MM.1S (cell line): ENCODE results near the gene SMOC2.

Experiments used
- DNase-seq: peaks from one replicate; pipeline ENCODE4 v3.0.0-alpha.2; 2015
- H2AFZ ChIP-seq: fragments of 300-600 bp; sonication (generic); 2 replicates; pipeline ENCODE4 v1.6.0; 2016; ENCODE audit warnings: antibody characterized with exemption, low read length
- H3F3A ChIP-seq: fragments of 300-600 bp; sonication (generic); 2 replicates; pipeline ENCODE4 v1.6.1; 2016; ENCODE audit warnings: mild to moderate bottlenecking, antibody characterized with exemption, low read length, moderate library complexity, mixed read lengths; ENCODE audit not compliant: insufficient read depth
- H3K27ac ChIP-seq: fragments of 300-600 bp; sonication (generic); 2 replicates; pipeline ENCODE4 v1.5.1; 2016; ENCODE audit warnings: mild to moderate bottlenecking, low read length
- H3K27me3 ChIP-seq: fragments of 300-600 bp; sonication (generic); replicated peaks from 2 replicates; pipeline ENCODE4 v1.6.0; 2016; ENCODE audit warnings: low read length; ENCODE audit not compliant: insufficient read depth
- H3K36me3 ChIP-seq: fragments of 300-600 bp; sonication (generic); replicated peaks from 2 replicates; pipeline ENCODE4 v1.6.1; 2016; ENCODE audit warnings: mild to moderate bottlenecking, low read length, mixed read lengths; ENCODE audit not compliant: insufficient read depth
- H3K4me1 ChIP-seq: fragments of 300-600 bp; sonication (generic); 2 replicates; pipeline ENCODE4 v1.6.1; 2016; ENCODE audit warnings: low read length, mixed read lengths
- H3K4me2 ChIP-seq: fragments of 300-600 bp; sonication (generic); 2 replicates; pipeline ENCODE4 v1.6.0; 2016; ENCODE audit warnings: low read depth, low read length
- H3K4me3 ChIP-seq: fragments of 300-600 bp; sonication (generic); 2 replicates; pipeline ENCODE4 v1.5.1; 2016; ENCODE audit warnings: low read length, mixed read lengths
- H3K79me2 ChIP-seq: fragments of 300-600 bp; sonication (generic); 2 replicates; pipeline ENCODE4 v1.6.1; 2016; ENCODE audit warnings: mixed run types, low read length, mixed read lengths
- H3K9ac ChIP-seq: fragments of 300-600 bp; sonication (generic); 2 replicates; pipeline ENCODE4 v1.6.1; 2016; ENCODE audit warnings: low read length, mixed read lengths
- H3K9me2 ChIP-seq: fragments of 300-600 bp; sonication (generic); replicated peaks from 2 replicates; pipeline ENCODE4 v1.6.1; 2016; ENCODE audit warnings: mild to moderate bottlenecking, low read length, mixed read lengths; ENCODE audit not compliant: insufficient read depth
- H3K9me3 ChIP-seq: fragments of 300-600 bp; sonication (generic); replicated peaks from 2 replicates; pipeline ENCODE4 v1.6.1; 2016; ENCODE audit warnings: mild to moderate bottlenecking, low read length, mixed read lengths; ENCODE audit not compliant: insufficient read depth
- H4K20me1 ChIP-seq: fragments of 300-600 bp; sonication (generic); 2 replicates; pipeline ENCODE4 v1.6.1; 2016; ENCODE audit warnings: mild to moderate bottlenecking, low read length, moderate library complexity, mixed read lengths; ENCODE audit not compliant: insufficient read depth
- EZH2 ChIP-seq: fragments of 300-600 bp; sonication (generic); optimal IDR thresholded peaks from 2 replicates; pipeline ENCODE3; 2017; ENCODE audit warnings: low read depth, mild to moderate bottlenecking, antibody characterized with exemption, low read length, mixed read lengths
- EZH2phosphoT487 ChIP-seq: fragments of 300-600 bp; sonication (generic); IDR thresholded peaks from 2 replicates; pipeline ENCODE4 v1.6.1; 2018; ENCODE audit warnings: antibody characterized with exemption, low read length
- TF ChIP-seq, protein P1 (sequence below): fragments of 300-600 bp; sonication (generic); IDR thresholded peaks from 2 replicates; pipeline ENCODE4 v1.5.1; 2016; ENCODE audit warnings: antibody characterized with exemption, low read length, mixed read lengths

SMOC2 gene

GRCh38 chr6:168598251-168599117 lies 157.5 kb downstream of the SMOC2 start:
- Histone ChIP-seq H3K4me1 (no peaks in the 10 kb centered on the region), H3K36me3 (no peaks in the 10 kb centered on the region), H3K9me3 (no peaks in the 10 kb centered on the region), H4K20me1 (no peaks in the 10 kb centered on the region), H3K9me2 (no peaks in the 10 kb centered on the region), H3K27me3 (no peaks in the 10 kb centered on the region), H2AFZ (no peak overlapping the region), H3K4me3 (no peak overlapping the region), H3K27ac (no peak overlapping the region), H3K9ac (no peak overlapping the region), H3K79me2 (no peaks in the 10 kb centered on the region), H3K4me2 (no peak overlapping the region), H3F3A (no peaks in the 10 kb centered on the region)
- TF ChIP-seq EZH2 (no peak), EZH2phosphoT487 (no peak)
- TF ChIP-seq, protein P1, sequence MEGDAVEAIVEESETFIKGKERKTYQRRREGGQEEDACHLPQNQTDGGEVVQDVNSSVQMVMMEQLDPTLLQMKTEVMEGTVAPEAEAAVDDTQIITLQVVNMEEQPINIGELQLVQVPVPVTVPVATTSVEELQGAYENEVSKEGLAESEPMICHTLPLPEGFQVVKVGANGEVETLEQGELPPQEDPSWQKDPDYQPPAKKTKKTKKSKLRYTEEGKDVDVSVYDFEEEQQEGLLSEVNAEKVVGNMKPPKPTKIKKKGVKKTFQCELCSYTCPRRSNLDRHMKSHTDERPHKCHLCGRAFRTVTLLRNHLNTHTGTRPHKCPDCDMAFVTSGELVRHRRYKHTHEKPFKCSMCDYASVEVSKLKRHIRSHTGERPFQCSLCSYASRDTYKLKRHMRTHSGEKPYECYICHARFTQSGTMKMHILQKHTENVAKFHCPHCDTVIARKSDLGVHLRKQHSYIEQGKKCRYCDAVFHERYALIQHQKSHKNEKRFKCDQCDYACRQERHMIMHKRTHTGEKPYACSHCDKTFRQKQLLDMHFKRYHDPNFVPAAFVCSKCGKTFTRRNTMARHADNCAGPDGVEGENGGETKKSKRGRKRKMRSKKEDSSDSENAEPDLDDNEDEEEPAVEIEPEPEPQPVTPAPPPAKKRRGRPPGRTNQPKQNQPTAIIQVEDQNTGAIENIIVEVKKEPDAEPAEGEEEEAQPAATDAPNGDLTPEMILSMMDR: no peak
- no peak for DNase-seq

DNA sequence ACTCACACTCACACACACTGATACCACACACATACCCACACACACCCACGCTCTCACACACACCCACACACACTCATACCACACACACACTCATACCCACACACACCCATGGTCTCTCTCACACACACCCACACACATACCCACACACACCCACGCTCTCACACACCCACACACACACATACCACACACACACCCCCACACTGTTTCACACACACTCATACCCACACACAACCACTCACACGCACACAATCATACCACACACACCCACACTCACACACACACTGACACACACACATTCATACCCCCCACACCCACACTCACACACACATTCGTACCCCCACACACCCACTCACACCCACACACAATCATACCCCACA lies 158.1 kb downstream of the SMOC2 start:
- no peak overlapping the region for H3K4me2 ChIP-seq
- no peaks in the 10 kb centered on the region for H3K9me3 ChIP-seq
- H3K27me3 ChIP-seq: no peaks in the 10 kb centered on the region
- no peak overlapping the region for H3K4me3 ChIP-seq
- no peaks in the 10 kb centered on the region for H3K36me3 ChIP-seq
- H3F3A ChIP-seq: no peaks in the 10 kb centered on the region
- no peaks in the 10 kb centered on the region for H4K20me1 ChIP-seq
- no peak overlapping the region for H2AFZ ChIP-seq
- no peaks in the 10 kb centered on the region for H3K4me1 ChIP-seq
- H3K9ac ChIP-seq: no peak overlapping the region
- no peak overlapping the region for H3K27ac ChIP-seq
- no peak for TF ChIP-seq EZH2phosphoT487
- TF ChIP-seq EZH2: no peak
- TF ChIP-seq, protein P1: no peak
- no peaks in the 10 kb centered on the region for H3K9me2 ChIP-seq
- H3K79me2 ChIP-seq: no peaks in the 10 kb centered on the region
- DNase-seq: no peak

- Histone ChIP-seq H3K36me3 (no peaks in the 10 kb centered on the region), H3F3A (no peaks in the 10 kb centered on the region), H3K4me1 (no peaks in the 10 kb centered on the region), H4K20me1 (no peaks in the 10 kb centered on the region), H3K9me2 (no peaks in the 10 kb centered on the region), H2AFZ (no peak overlapping the region), H3K4me2 (no peak overlapping the region), H3K9me3 (no peaks in the 10 kb centered on the region), H3K27me3 (no peaks in the 10 kb centered on the region), H3K9ac (no peak overlapping the region), H3K79me2 (no peaks in the 10 kb centered on the region), H3K4me3 (no peak overlapping the region), H3K27ac (no peak overlapping the region)
- no peak for DNase-seq
- TF ChIP-seq, protein P1: no peak
- no peak for TF ChIP-seq EZH2
- no peak for TF ChIP-seq EZH2phosphoT487
These were observed 158.9 kb downstream of the SMOC2 start for GRCh38 chr6:168599769-168600330.
